GM21390 (cell line): Measurements from ENCODE around the gene RGS14.

ENCODE experiments used
- ATAC-seq: cut with Tn5 transposase; IDR thresholded peaks from one replicate; pipeline ENCODE4 v1.9.1; 2021; ENCODE audit not compliant: unreplicated experiment

Gene RGS14, protein sequence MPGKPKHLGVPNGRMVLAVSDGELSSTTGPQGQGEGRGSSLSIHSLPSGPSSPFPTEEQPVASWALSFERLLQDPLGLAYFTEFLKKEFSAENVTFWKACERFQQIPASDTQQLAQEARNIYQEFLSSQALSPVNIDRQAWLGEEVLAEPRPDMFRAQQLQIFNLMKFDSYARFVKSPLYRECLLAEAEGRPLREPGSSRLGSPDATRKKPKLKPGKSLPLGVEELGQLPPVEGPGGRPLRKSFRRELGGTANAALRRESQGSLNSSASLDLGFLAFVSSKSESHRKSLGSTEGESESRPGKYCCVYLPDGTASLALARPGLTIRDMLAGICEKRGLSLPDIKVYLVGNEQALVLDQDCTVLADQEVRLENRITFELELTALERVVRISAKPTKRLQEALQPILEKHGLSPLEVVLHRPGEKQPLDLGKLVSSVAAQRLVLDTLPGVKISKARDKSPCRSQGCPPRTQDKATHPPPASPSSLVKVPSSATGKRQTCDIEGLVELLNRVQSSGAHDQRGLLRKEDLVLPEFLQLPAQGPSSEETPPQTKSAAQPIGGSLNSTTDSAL

GRCh38 chr5:177357459-177358351 lies at the start of gene RGS14:
Gene RGS14 (plus strand): TSS chr5:177357924. CDS start chr5:177358025, 101 bp downstream.
- ATAC-seq: peak; percentile 91

DNA sequence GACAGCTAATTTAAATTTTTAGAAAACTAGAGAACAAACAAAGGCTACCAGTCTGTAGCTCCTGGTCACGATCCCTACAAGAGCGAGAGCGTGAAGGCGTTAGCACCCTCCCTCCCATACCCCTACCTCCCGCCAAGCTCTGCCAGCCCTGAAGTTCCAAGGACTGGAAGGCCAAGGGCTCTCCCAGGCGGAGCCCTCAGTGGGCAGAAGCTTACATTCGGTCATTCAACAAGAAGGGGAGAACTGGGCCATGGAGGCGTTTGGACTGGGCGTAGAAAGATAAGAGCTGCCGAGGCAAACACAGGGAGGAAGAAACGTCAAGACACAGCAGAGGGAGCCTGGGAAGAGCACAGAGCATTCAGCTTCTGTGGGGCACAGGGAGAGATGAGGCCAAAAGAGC lies 49.0 kb upstream of the RGS14 start:
- ATAC-seq: no peak

GRCh38 chr5:177309351-177310191 lies 48.2 kb upstream of the RGS14 start:
- no peak for ATAC-seq

GRCh38 chr5:177310332-177310731 lies 47.4 kb upstream of the RGS14 start:
- no peak for ATAC-seq

- peak; percentile 36 for ATAC-seq
Observed at GRCh38 chr5:177310757-177311391, 46.9 kb upstream of the RGS14 start.

DNA sequence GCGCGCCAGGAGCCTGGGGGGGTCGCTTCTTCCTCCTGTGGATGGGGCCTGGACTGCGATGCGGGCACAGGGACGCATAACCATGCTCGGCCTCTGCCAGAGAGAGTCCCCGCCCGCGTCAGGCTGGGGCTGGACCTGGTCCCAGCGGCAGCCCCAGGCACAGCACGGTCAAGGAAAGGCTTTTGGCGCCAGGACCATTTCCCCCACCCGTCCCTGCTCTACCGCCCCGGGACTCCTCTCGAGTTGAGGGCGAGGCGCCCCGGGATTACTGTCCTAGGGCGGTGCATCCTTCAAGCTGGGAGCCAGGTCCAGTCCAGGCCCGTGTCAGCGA lies 46.4 kb upstream of the RGS14 start:
- no peak for ATAC-seq

DNA sequence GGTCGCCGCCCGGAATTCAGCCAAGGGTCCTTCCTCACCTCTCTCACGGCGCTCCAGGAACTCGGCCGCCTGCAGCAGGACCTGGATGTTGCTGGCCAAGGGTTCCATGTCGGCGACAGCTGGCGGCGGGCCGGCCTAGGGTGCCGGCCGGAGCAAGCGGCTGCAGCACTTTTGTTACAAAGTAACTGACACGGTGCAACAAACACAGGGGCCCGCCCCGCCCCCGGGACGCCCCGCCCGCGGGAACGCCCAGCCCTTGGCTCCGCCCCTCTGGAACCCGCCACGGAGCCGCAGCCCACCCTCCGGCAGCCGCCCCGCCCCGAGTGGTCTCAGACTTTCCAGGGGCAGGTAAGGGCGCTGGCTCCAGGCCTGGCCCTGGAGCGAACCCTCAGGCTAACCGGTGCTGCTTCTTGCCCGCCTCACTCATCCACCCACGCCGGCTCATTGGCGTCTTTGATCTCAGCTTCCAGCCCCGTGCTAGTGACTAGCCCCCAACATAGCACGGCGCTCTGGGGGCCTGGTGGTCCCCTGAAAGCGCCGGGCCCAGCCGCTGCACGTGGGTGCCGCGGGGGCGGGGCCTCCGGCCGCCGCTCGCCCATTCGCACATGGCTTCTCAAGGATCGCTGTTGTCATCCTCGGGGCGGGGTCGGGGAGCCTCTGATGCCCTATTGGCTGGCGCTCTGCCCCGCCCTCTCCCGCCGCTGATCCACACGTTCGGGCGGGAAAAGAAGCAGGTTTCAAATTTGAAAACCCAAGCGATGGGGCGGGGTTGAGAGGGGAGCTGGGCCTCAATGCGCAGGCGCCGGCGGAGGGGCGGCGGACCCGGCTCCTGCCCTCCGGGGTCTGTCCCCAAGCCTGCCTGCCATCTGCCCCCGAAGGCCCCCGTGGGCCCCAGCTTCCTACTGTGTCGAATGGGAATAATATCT lies 45.7 kb upstream of the RGS14 start, which contains the start of gene MXD3:
Gene MXD3, minus strand, starts transcription at position 176 of the 926 bp plus-strand sequence. Its CDS starts 68 bp downstream, at position 108.
- peak; percentile 65 for ATAC-seq

DNA sequence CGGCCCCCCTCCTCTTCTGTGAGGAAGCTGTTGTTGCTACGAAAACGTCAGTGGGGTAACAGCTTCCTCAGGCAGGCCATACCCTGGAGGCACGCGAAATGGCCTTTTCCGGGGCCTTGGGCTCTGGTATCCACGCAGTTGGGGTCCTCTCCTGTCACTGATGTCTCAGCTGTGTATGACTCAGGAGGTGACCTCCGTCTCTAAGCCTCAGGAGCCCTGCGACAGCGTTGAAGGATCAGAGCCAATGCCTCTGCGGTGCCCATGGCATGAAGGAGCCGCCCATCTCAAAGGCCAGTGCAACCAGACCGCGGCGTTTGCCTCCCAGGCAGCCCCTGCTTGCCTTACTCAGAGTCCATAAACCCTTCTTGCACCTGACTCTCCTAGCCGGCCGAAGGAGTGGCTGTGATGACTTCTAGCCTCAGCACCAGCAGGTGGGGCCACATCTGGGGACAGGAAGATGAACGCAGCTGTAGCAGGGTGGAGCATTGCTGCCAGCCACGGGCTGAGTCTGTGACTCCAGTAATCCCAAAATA lies 45.0 kb upstream of the RGS14 start:
- peak; percentile 24 for ATAC-seq

GRCh38 chr5:177313561-177314259 lies 44.0 kb upstream of the RGS14 start:
- ATAC-seq: no peak

GRCh38 chr5:177314376-177315342 lies 43.1 kb upstream of the RGS14 start:
- no peak for ATAC-seq

DNA sequence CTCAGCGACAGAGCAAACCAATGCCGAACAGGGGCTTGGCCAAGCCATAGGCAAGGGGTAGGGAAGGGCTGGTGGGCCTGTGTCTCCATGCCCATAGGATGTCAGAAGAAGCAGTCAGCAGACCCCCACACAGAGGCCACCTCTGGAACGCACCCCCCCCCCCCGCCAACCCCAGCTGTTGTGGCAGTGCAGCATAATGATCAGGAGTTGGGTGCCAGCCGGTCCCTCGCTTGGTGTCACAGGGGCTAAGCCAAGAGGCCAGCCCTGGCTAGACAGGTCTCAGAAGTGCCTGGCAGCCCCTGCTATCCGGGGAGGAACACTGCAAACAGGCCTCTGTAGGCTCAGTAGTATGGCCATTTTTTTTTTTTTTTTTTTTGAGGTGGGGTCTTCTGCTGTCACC lies 42.3 kb upstream of the RGS14 start:
- ATAC-seq: no peak

DNA sequence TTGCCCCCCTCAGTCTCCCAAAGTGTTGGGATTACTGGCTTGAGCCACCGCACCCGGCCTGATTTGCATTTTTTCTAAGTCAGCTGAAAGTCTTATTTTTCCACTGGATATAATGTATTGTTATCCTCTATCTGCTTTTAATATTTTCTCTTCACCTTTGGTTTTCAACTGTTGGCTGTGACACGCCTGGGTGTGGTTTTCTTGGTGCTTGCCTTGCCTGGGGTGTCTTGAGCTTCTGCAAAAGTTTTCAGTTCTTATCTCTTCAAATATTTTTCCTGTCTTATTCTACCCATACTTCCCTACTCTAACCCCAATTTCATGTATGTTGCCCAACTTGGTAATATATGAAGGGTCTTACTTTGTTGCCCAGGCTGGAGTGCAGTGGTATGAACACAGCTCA lies 41.7 kb upstream of the RGS14 start:
- no peak for ATAC-seq

DNA sequence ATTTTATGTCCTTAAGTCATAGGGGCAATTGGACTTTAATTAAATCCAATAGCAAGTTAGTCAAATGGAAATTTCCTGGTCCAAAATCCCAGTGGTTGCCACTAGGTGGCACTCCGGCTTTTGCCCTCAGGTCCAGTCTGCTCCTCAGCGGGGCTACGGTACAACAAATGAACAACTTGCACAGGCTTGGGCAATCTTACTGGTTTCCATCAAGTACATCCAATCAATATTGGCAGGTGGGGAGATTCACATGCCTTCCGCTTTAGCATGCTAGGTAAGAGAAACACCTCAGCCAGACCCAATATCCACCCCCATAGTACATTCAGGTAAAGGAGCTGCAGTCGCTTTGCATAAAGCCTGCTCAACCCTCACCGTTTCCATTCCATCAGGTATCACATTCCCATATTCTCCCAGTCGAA lies 39.8 kb upstream of the RGS14 start:
- no peak for ATAC-seq

GRCh38 chr5:177319913-177320588 lies 37.7 kb upstream of the RGS14 start:
- ATAC-seq: no peak

DNA sequence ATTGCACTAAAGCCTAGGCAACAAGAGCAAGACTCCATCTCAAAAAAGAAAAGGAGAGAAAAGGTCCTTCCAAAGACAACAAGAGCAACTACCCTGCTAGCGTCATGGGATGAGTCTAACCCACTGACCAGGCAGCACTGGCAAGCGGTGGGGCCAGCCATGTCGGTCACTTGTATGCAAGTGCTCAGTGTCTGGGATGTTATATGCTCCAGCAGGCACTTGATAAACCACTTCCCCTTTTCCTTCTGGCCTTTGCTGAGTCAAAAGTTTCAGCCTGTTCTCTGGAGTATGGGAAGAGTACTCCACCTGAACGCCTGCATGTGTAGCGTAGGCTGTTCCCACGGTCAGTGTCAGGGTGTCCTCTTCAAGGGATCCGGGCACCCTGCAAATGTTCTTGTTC lies 36.8 kb upstream of the RGS14 start:
- ATAC-seq: no peak

DNA sequence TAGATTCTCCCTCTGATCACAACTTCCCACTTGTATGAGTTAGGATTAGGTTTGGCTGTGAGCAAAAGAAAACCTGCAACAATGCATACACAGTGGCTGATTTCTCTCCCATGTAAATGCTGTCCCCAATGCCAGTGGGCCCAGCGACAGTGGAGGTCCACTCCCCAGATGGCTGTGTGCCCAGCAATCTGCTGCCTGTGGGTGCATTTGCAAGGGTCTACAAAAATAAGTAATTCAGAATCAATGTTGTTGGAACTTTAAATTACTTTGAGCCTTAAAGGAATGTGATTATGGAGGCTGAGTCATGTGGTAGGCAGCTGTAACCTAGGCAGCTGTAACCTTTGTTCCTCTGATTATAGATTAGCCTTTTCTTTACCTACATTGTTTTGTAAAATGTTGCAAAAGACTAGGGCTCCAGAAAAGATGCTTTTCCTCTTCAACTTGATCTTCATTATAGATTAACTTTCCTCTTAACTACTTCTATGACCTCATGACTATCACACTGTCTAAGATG lies 31.8 kb upstream of the RGS14 start:
- ATAC-seq: no peak
